Ureter (tissue), 1 donor: ENCODE results near the gene CYP4X1. TPM values are rescaled to one million over a fixed set of nuclear protein-coding genes. Genes with fewer than 3 reads are reported as not detected.
"Not testable (repeated sequence)": the region's sequence is repeated elsewhere in the genome, so short reads cannot be mapped to it uniquely, and the experiment has no call there.

Experiments
- DNase-seq: peaks from one replicate; pipeline ENCODE4 v3.0.0-alpha.2; 2020; ENCODE audit warnings: low spot score
- total RNA-seq: library from RNA; stranded (reverse); gene quantifications from one replicate; pipeline ENCODE4 v1.2.4, GENCODE V29; 2023
- donor health status: DM: yes; HTN: yes; CAD: no.

CYP4X1 gene
- total RNA-seq, 1 donor from 2014 or later, result 6.0 TPM

GRCh38 chr1:47069080-47069479 lies 45.6 kb downstream of the CYP4X1 start:
- DNase-seq, result not testable (repeated sequence)

- DNase-seq, result not testable (repeated sequence)
Measured at GRCh38 chr1:47069509-47069908, 46.0 kb downstream of the CYP4X1 start.

- not testable (repeated sequence) for DNase-seq
Measured at GRCh38 chr1:47089356-47089755, 65.9 kb downstream of the CYP4X1 start.

- not testable (repeated sequence) for DNase-seq
Measured at GRCh38 chr1:47091476-47091875, 68.0 kb downstream of the CYP4X1 start.

Other genes with a start within 250 kb of the CYP4X1 start
- 358 TPM for gene CYP4B1, start 224.6 kb upstream of the CYP4X1 start, total RNA-seq
- not detected for gene CYP4A11, start 82.2 kb upstream of the CYP4X1 start, total RNA-seq
- gene CYP4Z1, start 43.6 kb downstream of the CYP4X1 start, total RNA-seq, result 3.5 TPM
- 0.23 TPM for gene CYP4A22, start 113.8 kb downstream of the CYP4X1 start, total RNA-seq
- 1.9 TPM for gene PDZK1IP1, start 166.4 kb downstream of the CYP4X1 start, total RNA-seq
- 3.2 TPM for gene TAL1, start 208.6 kb downstream of the CYP4X1 start, total RNA-seq